ENCODE measurements around the gene C1orf21.

GRCh38 chr1:184406479-184406878 lies 19.6 kb downstream of the C1orf21 start:
- no peak for TF ChIP-seq EZH2 (IDR thresholded peaks at IDR 0.05; ENCODE audit: low read length, missing control alignments)
- no peak for TF ChIP-seq CTCF (conservative IDR thresholded peaks at IDR 0.05 in 1 of 2, IDR thresholded peaks at IDR 0.05 in 1 of 2; ENCODE audit: low read depth in 1 of 2, low read length in 2 of 2)

All from fibroblast of lung (primary cell).